ENCODE data around the gene EGFLAM. TPM values are rescaled to one million over a fixed set of nuclear protein-coding genes. Genes with fewer than 3 reads are reported as not detected.

The EGFLAM gene
- total and polyA plus RNA-seq, 10 of the 15 experiments (the other 5 are each of a cell fraction or from before 2014, with no cell fraction given) = 0.37 TPM; not detected in 9

- WGBS (ENCODE audit: insufficient coverage, insufficient replicate concordance, low lambda C conversion rate, missing lambda C conversion rate) = 0% methylated on average over 2 of the region's 2 CpGs
- RAD21 ChIA-PET (ENCODE audit: unreplicated experiment) = interaction anchor here (0.5 kb wide), 1 partner anchor 1423 kb away, joined by 3 read pairs; no protein-coding TSS in a partner anchor
- CTCF ChIA-PET = no interaction called here
- TF ChIP-seq TBL1XR1 (IDR thresholded peaks at IDR 0.05; ENCODE audit: low read depth, low read length) (no peak), FOXK2 (IDR thresholded peaks at IDR 0.05) (no peak), POU2F2 (IDR thresholded peaks at IDR 0.05; ENCODE audit: borderline replicate concordance, low read depth, low read length) (no peak), EED (IDR thresholded peaks at IDR 0.05; ENCODE audit: low read depth) (no peak), RELA (IDR thresholded peaks at IDR 0.05; ENCODE audit: borderline replicate concordance, partially characterized antibody) (no peak), RB1 (IDR thresholded peaks at IDR 0.05; ENCODE audit: borderline replicate concordance) (no peak), KAT2A (conservative IDR thresholded peaks at IDR 0.05; ENCODE audit: control insufficient read depth, low read depth, low read length) (no peak), POLR2AphosphoS2 (IDR thresholded peaks at IDR 0.05; ENCODE audit: low read depth, low read length) (no peak)
- TF ChIP-seq, protein P1, sequence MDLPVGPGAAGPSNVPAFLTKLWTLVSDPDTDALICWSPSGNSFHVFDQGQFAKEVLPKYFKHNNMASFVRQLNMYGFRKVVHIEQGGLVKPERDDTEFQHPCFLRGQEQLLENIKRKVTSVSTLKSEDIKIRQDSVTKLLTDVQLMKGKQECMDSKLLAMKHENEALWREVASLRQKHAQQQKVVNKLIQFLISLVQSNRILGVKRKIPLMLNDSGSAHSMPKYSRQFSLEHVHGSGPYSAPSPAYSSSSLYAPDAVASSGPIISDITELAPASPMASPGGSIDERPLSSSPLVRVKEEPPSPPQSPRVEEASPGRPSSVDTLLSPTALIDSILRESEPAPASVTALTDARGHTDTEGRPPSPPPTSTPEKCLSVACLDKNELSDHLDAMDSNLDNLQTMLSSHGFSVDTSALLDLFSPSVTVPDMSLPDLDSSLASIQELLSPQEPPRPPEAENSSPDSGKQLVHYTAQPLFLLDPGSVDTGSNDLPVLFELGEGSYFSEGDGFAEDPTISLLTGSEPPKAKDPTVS (IDR thresholded peaks at IDR 0.05; ENCODE audit: low read depth, low read length) = no peak
- Histone ChIP-seq H3K79me2 (ENCODE audit: control insufficient read depth, insufficient read depth, low read length) (no peaks in the 10 kb centered on the region), H3K4me2 (ENCODE audit: control insufficient read depth, insufficient read depth) (no peak overlapping the region), H3K36me3 (ENCODE audit: control insufficient read depth in 2 of 2, insufficient read depth in 2 of 2, low read length in 1 of 2) (no peaks in the 10 kb centered on the region), H3K4me3 (no peak overlapping the region), H3K9me3 (replicated peaks; ENCODE audit: control insufficient read depth, insufficient read depth, low read length) (no peaks in the 10 kb centered on the region), H3K27me3 (replicated peaks in 1 of 2; ENCODE audit: control insufficient read depth in 2 of 2, insufficient read depth in 2 of 2, low read length in 1 of 2) (peaks cover 0 to 1% of the 10 kb centered on the region in 2 experiments; a peak in 1 of 4 replicates), H3K4me1 (ENCODE audit: control insufficient read depth, insufficient read depth, low read length) (no peaks in the 10 kb centered on the region), H3K9ac (ENCODE audit: control insufficient read depth, insufficient read depth, low read length) (no peak overlapping the region), H3K27ac (ENCODE audit: control insufficient read depth, insufficient read depth) (no peak overlapping the region), H2AFZ (ENCODE audit: control insufficient read depth, low read depth, low read length) (no peak overlapping the region), H4K20me1 (ENCODE audit: control insufficient read depth, insufficient read depth) (no peaks in the 10 kb centered on the region)
- BruUV-seq (replicated peaks) = no TSS peak
- SMC1A ChIA-PET (ENCODE audit: uncharacterized antibody, unreplicated experiment) = no interaction called here
- POLR2A ChIA-PET = no interaction called here
- ATAC-seq (no peak), DNase-seq (ENCODE audit: low read depth, low spot score) (no peak), FAIRE-seq (no peak)
- in situ Hi-C loops (cut with MboI) (no loop called here), intact Hi-C loops (cut with micrococcal nuclease; ENCODE audit: unreplicated experiment) (no loop called here)
Measured at GRCh38 chr5:38364825-38365224, 106.5 kb downstream of the EGFLAM start.

Measured in GM12878 (cell line).